Stimulated activated CD4-positive, alpha-beta T cell treated with anti-CD3 and anti-CD28 coated beads, TNF-alpha, amount 100 ng/mL, for 4 hours (primary cell): Measurements from ENCODE around the gene IL7R.
"Not testable (repeated sequence)": the region's sequence is repeated elsewhere in the genome, so short reads cannot be mapped to it uniquely, and the experiment has no call there.

ENCODE experiments used
- DNase-seq, 3 experiments: peaks; one replicate each; pipeline ENCODE4 v3.0.0-alpha.2; 2020; ENCODE audit warnings: low read depth in 3 of 3

IL7R gene

DNA sequence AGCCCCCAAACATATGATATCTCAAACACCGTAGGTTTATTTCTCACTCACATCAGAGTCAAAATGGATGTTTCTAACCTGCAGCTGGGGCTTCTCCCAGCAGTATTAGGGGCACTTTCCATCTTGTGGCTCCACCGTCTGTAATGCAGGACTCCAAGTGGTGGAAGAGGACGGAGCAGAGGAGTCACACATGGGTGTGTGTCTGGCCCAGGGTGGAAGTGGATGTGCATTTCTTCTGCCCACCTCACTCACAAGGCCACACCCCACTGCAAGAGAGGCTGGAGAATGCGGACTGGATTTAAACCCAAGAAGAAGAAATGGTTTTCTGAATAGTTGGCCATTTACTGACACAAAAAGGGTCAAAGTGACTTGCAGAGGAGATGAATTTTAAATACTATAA, 13.9 kb downstream of the IL7R start:
- no peak for DNase-seq

GRCh38 chr5:35876454-35876853, 19.8 kb downstream of the IL7R start:
- no peak for DNase-seq

DNA sequence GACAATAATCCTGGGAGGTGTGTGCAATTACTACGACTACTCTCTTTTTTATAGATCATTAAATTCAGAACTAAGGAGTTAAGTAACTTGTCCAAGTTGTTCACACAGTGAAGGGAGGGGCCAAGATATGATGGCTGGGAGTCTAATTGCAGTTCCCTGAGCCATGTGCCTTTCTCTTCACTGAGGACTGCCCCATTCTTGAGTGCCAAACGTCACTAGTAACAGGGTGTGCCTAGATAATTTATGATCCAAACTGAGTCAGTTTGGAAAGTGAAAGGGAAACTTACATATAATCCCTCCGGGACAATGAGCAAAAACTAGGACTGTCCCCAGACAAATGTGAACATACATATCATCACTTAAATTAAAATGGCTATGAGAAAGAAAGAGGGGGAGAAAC, 20.2 kb downstream of the IL7R start:
- DNase-seq: no peak

GRCh38 chr5:35877655-35878054, 21.0 kb downstream of the IL7R start:
- DNase-seq: no peak

- no peak for DNase-seq
Measured at GRCh38 chr5:35878079-35878478, 21.4 kb downstream of the IL7R start.

- DNase-seq: no peak
Measured at GRCh38 chr5:35879096-35879495, 22.4 kb downstream of the IL7R start.

DNA sequence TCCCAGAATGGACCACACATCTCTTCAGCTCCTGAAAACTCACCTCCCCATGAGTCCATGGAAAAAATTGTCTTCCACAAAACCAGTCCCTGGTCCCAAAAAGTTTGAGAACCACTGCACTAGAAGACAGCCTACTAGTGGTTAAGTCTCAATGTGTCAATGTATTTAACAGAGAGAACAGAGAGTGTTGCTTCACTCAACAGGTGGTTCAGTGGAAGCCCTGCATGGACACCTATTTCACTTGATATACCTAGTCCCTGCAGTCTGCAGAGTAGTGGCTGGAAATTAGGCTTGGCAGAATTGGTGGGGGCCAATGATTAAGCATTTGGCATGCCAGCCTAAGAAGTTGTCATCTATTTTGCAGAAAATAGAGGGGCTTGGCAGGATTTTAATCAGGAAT, 23.0 kb downstream of the IL7R start:
- DNase-seq: no peak

GRCh38 chr5:35880156-35880555, 23.5 kb downstream of the IL7R start:
- no peak for DNase-seq

DNA sequence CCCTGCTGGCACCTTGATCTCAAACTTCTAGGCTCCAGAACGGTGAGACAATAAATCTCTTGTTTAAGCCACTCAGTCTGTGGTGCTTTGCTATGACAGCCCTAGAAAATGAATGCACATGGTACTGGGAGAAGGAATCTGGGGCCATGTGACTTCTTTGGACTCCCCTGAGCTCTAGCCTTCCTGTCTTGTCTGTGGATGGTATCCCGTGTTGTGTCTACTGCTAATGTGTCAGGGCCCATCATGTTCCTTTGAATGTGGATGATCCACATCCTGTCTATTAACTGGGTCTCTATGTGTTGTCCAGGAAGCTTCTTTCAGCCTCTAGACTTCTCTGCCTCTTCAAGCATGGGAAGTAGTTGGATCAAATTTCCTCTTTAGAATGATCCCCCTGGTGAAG, 25.1 kb downstream of the IL7R start:
- no peak for DNase-seq

- DNase-seq: no peak
Measured at GRCh38 chr5:35884191-35884769, 27.6 kb downstream of the IL7R start.

GRCh38 chr5:35884773-35885172, 28.1 kb downstream of the IL7R start:
- DNase-seq: no peak

GRCh38 chr5:35886381-35886780, 29.7 kb downstream of the IL7R start:
- no peak for DNase-seq

DNA sequence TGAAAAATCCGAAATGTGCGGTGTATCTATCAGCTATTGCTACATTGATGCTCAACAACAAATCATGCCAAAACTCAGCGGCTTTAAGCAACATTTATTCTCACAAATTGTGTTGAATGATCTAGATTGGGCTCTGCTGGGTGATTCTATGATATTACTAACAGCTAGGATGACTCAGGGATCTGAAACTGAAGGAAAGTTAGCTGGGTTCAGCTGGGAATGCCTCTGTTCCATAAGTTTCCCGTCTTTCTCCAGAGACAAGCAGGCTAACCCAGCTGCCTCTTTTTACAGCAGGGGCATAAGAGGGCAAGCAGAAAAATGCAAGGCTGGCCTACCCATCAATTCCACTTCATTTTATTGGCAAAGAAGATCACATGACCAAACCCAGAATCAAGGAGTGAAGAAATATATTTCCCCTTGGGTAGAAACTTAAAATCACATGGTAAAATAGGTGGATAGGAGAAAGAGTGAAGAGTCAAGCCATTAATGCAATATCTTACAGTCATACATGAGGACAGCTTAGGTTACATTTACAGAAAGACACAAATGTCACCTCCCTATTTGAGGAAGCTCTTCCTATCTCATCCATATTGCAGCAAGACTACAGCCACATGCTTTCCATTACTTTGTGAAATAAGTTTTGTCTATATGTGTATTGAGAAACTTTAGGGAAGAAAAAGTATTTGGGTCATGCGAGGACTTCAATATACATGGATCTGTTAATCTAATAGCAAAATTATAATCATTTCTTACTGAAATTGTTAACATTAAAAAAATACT, 30.8 kb downstream of the IL7R start:
- no peak for DNase-seq

DNA sequence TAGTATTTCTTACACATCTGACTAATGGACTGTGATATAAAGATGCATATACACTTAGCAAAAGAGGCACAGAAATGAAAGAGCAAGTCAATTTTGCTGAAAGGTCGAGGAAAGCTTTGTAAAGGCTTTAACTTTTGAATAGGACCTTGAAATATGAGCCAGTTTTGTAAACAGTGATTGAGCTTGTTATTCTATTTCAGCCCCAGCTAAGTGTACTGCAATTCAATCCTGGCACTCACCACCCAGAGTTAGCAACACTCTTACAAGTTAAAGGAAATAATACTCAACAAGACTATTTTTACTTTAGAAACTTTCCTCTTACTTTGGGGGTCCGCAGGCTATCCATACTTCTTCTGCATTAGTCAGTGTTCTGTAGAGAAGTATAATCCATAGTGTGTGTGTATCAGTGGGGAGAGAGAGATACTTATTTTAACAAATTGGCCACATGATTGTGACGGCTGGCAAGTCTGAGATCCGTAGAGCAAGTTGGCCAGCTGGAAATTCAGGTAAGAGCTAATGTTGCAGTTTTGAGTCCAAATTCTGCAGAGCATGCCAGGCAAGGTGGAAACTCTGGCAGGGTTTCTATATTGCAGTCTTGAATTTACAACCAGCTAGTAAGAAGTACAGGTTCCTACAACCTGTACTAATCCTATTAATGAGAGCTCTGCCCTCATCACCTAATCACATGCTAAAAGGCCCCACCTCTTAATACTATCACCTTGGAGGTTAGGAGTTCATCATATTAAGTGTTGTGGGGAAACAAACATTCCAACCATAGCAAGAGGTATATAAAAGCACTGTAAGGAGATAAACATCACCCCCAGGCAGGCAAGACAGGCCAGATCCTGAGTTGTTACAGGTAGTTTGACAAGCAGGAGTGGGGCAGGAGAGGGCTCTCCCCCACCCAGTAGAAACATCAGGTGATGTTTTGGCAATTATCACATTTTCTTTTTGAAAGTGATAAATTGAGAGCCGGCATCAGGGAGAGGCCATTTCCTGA, 33.6 kb downstream of the IL7R start:
- DNase-seq: no peak

DNA sequence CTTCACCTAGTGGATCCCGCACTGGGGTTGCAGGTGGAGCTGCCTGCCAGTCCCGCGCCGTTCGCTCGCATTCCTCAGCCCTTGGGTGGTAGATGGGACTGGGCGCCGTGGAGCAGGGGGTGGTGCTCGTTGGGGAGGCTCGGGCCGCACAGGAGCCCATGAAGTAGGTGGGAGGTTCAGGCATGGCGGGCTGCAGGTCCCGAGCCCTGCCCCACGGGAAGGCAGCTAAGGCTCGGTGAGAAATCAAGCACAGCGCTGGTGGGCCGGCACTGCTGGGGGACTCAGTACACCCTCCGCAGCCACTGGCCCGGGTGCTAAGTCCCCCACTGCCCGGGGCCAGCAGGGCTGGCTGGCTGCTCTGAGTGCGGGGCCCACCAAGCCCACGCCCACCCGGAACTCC, 36.1 kb downstream of the IL7R start:
- not testable (repeated sequence) for DNase-seq

DNA sequence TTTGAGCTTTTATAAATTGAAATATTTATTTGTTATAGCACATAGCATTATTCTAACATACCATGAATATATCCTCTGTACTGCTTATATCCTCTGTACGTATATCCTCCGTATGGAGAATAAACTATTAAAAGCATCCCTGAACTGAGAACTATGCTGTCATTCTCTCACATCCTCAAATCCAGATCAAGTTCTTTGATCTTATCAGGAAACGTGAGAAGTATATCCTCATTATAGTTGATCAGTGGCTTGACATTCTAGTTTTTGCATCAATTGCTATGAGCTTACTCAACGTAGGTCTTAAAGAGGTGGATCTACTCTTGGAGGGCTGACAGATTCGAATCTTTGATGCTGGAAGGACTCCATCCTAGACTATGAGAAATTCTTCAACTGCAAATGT, 37.4 kb downstream of the IL7R start:
- no peak for DNase-seq

GRCh38 chr5:35898952-35899660, 42.4 kb downstream of the IL7R start:
- no peak for DNase-seq

DNA sequence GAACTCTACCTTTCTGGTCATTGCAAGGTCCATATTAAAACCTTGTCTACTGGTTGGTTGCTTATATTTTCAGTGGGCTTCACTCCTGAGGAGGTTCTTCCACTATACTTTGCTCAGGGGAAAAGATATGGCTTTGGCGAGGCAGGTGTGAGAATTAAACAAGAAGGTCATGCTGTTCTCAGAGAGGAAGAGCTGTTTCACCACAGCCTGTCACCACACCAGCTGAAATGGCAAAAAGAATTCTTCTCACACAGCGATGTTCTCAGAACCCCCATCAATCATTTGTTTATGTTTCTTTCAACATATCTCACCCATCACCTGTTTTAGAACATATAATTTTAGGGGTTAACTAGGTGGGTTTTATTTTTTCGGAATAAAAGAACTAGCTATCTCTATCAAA, 43.1 kb downstream of the IL7R start:
- DNase-seq: no peak

GRCh38 chr5:35900972-35901695, 44.4 kb downstream of the IL7R start:
- no peak for DNase-seq

DNA sequence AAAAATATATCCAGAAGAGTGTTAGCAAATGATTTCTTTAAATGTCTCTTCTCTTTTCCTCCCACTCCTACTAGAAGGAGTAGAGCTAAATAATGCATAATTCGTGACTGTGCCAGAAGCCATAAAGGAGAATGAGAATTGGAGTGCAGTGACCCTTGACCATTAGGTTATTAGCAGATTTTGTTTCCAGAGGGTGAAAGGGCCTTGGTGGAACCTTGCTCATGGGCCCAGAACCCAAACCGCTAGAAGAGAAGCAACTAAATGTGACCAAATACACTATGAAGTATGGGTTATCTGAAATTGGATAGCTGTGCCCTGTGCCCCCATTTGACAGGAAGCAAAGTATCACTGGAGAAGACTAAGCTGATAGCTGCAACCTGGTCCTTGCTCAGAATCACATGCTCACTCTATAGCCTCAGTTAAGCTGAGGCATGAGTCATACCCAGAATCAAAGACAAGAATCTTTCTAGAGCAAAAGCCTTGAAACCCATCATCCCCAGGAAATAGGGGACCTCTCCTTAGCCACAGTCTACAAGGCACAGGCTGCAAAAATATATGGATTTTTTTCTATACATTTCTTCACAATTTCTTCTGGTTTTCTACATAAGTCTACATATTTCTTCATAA, 45.5 kb downstream of the IL7R start:
- no peak for DNase-seq
